T-helper 2 cell treated with Interferon-gamma antibody and Interleukin-4, amounts not matched to agents 5 μg/mL and 100 μg/mL, for 36 hours (primary cell): ENCODE measurements around the gene PPP2R3B.

ENCODE experiments used
- DNase-seq: peaks from one replicate; pipeline ENCODE4 v3.0.0; 2021; ENCODE audit warnings: low spot score
- H3K27ac Mint-ChIP-seq: one replicate; pipeline ENCODE4 v1.8.0; 2021; ENCODE audit warnings: mild to moderate bottlenecking, mixed read lengths
- H3K27me3 Mint-ChIP-seq: one replicate; pipeline ENCODE4 v1.8.0; 2021; ENCODE audit warnings: low read depth, mixed read lengths
- H3K36me3 Mint-ChIP-seq: one replicate; pipeline ENCODE4 v1.8.0; 2021; ENCODE audit warnings: low read depth, mixed read lengths
- H3K4me1 Mint-ChIP-seq: one replicate; pipeline ENCODE4 v1.8.0; 2021; ENCODE audit warnings: low read depth, mixed read lengths
- H3K4me3 Mint-ChIP-seq: one replicate; pipeline ENCODE4 v1.8.0; 2022; ENCODE audit warnings: mild to moderate bottlenecking, moderate library complexity, mixed read lengths
- H3K9me3 Mint-ChIP-seq: one replicate; pipeline ENCODE4 v1.8.0; 2021; ENCODE audit warnings: mixed read lengths

PPP2R3B gene

DNA sequence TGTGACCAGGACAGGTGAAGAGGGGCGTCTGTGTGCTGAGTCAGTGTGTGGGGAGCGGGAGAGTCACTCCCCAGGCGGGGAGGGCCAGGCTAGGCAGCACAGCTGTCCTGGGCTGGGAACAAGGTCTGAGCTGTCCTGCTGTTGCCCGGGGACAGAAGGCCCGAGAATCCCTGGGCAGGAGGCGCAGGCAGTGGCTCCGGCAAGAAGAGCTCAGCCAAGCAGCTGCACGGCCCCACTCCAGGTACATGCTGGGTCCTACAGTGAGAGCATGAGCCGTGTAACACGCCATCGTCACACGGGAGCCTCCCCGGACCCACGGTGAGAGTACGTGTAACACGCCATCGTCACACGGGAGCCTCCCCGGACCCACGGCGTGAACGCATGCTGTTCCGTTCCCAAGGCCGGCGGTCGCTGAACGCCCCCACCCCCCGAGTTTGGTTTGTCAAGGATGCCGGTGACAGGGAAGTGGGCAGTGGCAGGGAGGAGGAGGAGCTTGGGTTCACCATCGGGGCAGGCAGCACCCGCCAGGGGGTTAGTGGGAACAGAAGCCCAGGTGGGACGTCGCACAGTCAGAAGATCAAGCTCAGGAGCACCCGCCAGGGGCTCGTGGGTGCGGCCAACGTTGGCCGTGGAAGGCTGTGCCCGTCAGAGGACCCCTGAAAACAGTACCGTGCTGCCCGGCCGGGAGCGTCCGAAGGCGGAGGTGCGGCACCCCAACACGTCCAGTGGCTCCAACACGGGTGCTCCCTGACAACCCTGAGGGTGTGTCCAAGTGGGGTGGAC lies 15.6 kb downstream of the PPP2R3B start:
- Mint-ChIP-seq H3K4me3 (no peak overlapping the region), H3K27ac (no peak overlapping the region), H3K36me3 (peaks cover 3% of the 10 kb centered on the region), H3K27me3 (peaks cover 43% of the 10 kb centered on the region), H3K9me3 (no peaks in the 10 kb centered on the region), H3K4me1 (peaks cover 10% of the 10 kb centered on the region)
- no peak for DNase-seq

DNA sequence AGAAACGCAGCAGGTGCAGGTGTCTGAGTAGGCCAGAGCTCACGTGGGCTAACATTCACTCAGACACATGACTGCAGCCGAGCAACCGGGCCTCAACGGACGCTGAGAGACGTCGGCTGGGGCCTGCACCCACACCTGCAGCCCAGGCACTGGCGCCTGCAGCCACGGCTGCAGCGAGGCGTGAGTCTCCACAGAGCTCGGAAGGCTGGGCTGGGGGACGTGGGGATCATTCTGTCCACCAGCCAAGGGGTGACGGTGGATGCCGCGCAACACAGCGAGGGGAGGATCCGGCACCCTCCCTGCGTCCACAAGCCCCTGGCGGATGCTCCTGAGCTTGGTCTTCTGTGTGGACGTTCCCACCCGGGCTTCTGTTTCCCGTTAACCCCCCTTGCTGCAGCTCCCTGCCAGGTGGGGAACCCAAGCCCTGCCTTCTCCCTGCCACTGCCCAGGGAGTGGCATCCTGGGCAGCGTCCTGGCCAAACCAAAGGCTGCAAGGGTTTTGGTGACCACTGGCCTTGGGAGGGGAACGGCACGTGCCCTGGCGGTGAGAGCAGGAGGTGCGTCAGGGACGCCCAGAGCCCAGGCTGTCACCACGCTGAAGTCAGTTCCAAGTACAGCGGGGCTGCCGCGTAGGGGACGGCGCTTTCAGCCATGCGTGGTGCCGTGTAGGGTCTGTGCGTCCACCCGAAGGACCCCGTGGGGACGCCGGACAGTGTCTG lies 16.3 kb downstream of the PPP2R3B start:
- Mint-ChIP-seq H3K36me3 (peaks cover 3% of the 10 kb centered on the region), H3K27me3 (peaks cover 39% of the 10 kb centered on the region), H3K4me3 (no peak overlapping the region), H3K9me3 (no peaks in the 10 kb centered on the region), H3K27ac (no peak overlapping the region), H3K4me1 (peaks cover 10% of the 10 kb centered on the region)
- no peak for DNase-seq

DNA sequence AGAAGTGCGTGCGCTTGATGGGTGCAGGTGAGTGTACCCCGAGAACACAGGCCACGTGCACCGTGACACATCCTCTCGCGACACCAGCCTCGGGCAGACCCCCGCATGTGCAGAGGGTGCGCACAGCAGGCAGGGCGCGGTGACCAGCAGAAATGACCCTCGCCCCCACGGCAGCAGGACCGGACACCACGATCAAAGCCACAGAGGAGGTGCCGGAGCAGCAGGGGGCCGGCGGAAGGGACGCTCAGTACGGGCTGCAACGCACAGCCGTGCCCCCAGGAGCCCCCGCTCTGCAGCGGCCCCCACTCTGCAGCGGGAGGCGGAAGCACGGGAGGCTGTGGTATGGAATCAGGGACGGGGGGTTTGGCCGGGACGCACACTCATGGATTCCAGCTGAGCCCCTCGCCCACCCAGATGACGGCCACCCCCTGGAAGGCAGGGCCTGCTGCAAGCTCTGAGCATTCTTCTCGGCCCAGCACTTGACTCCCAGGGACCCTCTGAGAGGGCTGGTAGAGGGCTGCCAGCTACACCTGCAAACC lies 17.1 kb downstream of the PPP2R3B start:
- DNase-seq = no peak
- H3K27ac Mint-ChIP-seq = no peak overlapping the region

DNA sequence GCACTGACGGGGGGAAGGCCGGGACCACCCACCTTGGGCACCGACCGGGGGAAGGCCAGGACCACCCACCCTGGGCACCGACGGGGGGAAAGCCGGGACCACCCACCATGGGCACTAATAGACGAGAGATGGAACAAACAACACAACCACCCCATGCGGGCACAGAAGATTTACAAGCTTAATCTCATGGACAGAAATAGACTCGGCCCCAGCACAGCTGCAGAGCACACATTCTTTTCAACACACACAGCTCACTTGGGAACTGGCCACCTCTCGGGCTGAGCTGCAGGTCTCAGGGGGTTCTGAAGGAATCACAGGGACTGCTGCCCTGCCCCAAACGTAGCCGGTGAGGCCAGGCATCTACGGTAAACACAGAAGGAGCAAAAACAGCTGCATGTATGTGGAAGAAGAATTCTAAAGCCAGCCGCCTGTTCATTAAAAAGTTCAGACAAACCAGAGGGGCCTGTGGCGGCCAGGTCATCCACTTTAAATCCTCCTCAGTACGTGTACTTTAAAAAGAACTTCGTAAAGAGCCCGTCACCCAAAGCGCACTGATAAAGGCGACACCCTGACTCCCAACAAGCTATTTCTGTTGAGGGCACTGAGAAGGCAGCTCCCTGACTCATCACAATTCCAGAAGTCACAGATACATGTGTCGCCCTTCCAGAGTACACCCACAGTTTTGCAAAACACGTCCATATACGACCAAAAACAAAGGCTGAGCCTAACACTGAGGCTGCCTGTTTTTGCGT lies 17.7 kb downstream of the PPP2R3B start:
- DNase-seq = no peak
- H3K36me3 Mint-ChIP-seq = peaks cover 3% of the 10 kb centered on the region
- peaks cover 26% of the 10 kb centered on the region for H3K27me3 Mint-ChIP-seq
- H3K4me3 Mint-ChIP-seq = no peak overlapping the region
- H3K4me1 Mint-ChIP-seq = peaks cover 5% of the 10 kb centered on the region
- H3K27ac Mint-ChIP-seq = no peak overlapping the region
- no peaks in the 10 kb centered on the region for H3K9me3 Mint-ChIP-seq

More for the DNA sequence above, 17.1 kb downstream of the PPP2R3B start:
- H3K27me3 Mint-ChIP-seq = peaks cover 31% of the 10 kb centered on the region
- H3K4me1 Mint-ChIP-seq = peaks cover 6% of the 10 kb centered on the region
- H3K9me3 Mint-ChIP-seq = no peaks in the 10 kb centered on the region
- H3K4me3 Mint-ChIP-seq = no peak overlapping the region
- peaks cover 3% of the 10 kb centered on the region for H3K36me3 Mint-ChIP-seq

DNA sequence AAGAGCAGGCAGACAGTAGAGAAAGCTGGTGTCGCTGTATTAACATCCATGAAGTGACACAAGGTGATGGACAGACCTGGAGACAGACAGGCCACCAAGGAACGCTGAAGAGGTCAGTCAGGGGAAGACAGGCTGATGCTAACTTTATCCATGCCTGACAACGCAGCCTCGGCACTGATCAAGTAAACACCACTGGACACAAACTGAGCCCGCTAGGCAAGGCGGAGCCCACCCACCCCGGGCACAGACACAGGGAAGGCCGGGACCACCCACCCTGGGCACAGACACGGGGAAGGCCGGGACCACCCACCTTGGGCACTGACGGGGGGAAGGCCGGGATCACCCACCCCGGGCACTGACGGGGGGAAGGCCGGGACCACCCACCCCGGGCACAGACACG lies 18.8 kb downstream of the PPP2R3B start:
- Mint-ChIP-seq H3K27ac (no peak overlapping the region), H3K4me3 (no peak overlapping the region), H3K36me3 (peaks cover 10% of the 10 kb centered on the region), H3K27me3 (peaks cover 21% of the 10 kb centered on the region), H3K4me1 (peaks cover 5% of the 10 kb centered on the region), H3K9me3 (peaks cover 8% of the 10 kb centered on the region)
- DNase-seq = no peak

DNA sequence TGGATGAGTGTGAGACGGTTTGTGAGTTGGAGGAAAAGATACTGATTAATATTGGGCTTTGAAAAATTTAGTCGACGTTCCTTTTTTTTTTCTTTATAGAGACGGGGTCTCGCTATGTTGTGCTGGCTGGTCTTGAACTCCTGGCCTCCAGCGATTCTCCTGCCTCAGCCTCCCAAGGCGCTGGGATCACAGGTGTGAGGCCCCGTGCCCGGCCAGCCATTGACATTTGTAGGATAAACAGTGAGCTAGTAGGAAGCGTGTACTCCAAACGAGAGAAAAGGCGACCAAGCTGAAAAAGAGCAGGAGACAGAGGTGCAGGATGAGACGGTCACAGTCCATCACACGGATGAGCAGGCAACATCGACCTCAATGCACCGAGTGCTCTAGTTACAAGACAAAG lies 19.4 kb downstream of the PPP2R3B start:
- peaks cover 14% of the 10 kb centered on the region for H3K36me3 Mint-ChIP-seq
- DNase-seq = no peak
- H3K27me3 Mint-ChIP-seq = peaks cover 17% of the 10 kb centered on the region
- no peak overlapping the region for H3K4me3 Mint-ChIP-seq
- H3K27ac Mint-ChIP-seq = no peak overlapping the region
- H3K4me1 Mint-ChIP-seq = peaks cover 4% of the 10 kb centered on the region
- H3K9me3 Mint-ChIP-seq = peaks cover 9% of the 10 kb centered on the region

DNA sequence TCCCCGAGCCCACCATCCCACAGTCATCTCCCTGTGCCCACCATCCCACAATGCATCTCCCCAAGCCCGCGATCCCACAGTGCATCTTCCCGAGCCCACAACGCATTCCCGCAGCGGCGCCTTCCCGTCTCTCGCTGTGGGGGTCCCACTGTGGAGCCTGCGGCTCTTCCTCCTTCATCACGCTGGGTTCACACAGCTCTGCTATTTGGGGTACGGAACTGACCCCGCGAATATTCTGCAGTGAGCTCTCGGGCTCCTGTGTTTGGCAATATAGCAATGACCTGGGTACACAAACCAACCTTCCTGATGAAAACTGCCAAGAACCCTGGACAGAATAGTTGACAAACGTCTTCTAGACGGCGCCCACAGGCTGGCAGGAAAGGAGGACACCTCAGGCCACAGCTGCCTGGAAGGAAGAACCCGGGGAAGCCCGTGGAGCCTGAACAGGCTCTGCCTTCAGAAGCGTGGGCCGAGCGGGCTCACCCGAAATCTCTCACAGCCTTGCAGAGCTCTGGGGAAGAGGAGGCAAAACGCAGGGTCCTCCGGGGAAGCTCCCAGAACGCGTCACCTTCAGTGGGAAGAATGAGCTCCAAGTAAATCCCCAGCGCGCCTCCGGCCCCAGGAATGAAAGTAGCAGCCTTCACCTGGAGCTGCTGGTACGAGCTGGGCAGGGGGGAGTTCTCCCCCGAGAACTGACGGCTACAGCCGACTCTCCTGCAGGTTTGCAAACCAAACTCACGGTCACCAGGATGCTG lies 22.9 kb downstream of the PPP2R3B start:
- H3K36me3 Mint-ChIP-seq = peaks cover 38% of the 10 kb centered on the region
- H3K4me3 Mint-ChIP-seq = no peak overlapping the region
- H3K9me3 Mint-ChIP-seq = peaks cover 24% of the 10 kb centered on the region
- H3K27me3 Mint-ChIP-seq = no peaks in the 10 kb centered on the region
- no peak overlapping the region for H3K27ac Mint-ChIP-seq
- H3K4me1 Mint-ChIP-seq = no peaks in the 10 kb centered on the region
- DNase-seq = no peak

DNA sequence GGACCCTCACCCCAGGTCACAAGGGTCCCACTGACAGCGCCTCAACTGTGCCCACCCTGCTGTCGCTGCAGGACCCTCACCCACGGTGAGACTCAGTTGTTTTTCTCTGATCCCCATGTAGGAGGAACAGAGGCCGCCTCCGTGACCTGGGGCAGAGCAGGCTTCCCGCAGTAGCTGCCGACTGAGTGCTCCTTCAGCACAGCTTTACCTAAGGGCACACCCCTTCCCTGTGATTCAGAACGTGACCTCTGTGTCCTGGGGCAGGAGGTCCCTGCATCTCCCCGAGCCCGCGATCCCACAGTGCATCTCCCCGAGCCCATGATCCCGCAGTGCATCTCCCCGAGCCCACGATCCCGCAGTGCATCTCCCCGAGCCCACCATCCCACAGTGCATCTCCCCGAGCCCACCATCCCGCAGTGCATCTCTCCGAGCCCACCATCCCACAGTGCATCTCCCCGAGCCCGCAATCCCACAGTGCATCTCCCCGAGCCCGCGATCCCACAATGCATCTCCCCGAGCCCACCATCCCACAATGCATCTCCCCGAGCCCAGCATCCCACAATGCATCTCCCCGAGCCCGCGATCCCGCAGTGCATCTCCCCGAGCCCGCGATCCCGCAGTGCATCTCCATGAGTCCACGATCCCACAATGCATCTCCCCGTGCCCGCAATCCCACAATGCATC lies 23.6 kb downstream of the PPP2R3B start:
- Mint-ChIP-seq H3K36me3 (peaks cover 43% of the 10 kb centered on the region), H3K4me1 (no peaks in the 10 kb centered on the region), H3K9me3 (peaks cover 24% of the 10 kb centered on the region), H3K27me3 (no peaks in the 10 kb centered on the region), H3K27ac (no peak overlapping the region), H3K4me3 (no peak overlapping the region)
- DNase-seq = no peak

DNA sequence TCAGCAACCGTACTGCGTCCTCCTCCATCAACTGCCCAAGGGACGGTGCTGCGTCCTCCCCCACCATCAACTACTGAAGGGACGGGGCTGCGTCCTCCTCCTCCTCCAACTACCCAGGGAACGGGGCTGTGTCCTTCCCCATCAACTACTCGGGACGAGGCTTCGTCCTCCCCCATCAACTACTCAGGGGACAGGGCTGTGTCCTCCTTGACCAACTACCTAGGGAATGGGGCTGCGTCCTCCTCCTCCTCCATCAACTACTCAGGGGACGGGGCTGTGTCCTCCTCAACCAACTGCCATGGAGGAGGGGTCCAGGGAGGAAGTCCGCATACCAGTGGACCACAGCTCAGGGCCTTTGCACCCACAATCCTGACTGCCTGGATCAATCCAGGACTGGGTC lies 24.4 kb downstream of the PPP2R3B start:
- Mint-ChIP-seq H3K36me3 (peaks cover 50% of the 10 kb centered on the region), H3K4me1 (peaks cover 6% of the 10 kb centered on the region), H3K4me3 (no peak overlapping the region), H3K9me3 (peaks cover 30% of the 10 kb centered on the region), H3K27me3 (no peaks in the 10 kb centered on the region), H3K27ac (no peak overlapping the region)
- no peak for DNase-seq

DNA sequence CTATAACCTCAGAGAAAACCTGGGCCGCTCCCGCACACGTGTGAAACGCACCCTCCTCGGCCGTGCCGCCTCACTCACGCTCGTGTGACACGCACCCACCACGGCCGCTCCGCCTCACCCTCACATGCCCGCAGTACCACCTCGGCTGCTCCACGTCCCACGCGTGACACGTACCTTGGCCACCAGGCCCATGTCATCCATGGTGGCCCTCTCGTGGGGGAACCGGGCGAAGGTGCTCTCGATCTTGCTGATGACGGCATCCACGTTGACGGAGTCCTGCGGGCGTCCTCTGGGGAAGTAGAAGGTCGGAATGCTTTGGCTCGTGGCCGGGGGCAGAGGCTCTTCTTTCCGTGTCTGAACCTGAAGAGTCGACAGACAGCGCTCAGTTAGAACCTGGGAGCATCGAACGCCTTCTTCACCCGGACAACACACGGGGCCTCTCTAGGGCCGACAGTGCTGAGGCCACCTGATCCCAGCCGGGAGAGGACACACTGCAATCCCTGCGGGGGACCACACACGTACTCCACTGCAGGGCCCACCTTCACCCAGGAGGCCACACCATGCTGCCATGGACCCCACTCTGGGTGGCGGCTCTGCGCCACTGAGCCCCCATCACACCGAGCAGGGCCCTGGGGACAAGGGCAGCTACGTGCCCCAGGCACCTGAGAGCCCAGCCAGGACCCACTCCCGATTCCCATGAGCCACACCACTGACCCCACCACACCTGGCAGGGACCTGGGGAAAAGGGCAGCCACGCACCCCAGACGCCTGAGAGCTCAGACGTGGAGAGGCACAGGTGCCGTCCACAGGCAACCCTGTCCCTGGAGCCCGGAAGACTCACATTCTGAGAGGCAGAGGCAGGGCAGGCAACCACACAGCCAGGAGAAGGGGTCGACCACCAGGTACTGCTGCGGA lies 25.2 kb downstream of the PPP2R3B start:
- DNase-seq = no peak
- H3K36me3 Mint-ChIP-seq = peaks cover 59% of the 10 kb centered on the region
- H3K9me3 Mint-ChIP-seq = peaks cover 33% of the 10 kb centered on the region
- peaks cover 14% of the 10 kb centered on the region for H3K4me1 Mint-ChIP-seq
- H3K27ac Mint-ChIP-seq = no peak overlapping the region
- no peak overlapping the region for H3K4me3 Mint-ChIP-seq
- no peaks in the 10 kb centered on the region for H3K27me3 Mint-ChIP-seq

DNA sequence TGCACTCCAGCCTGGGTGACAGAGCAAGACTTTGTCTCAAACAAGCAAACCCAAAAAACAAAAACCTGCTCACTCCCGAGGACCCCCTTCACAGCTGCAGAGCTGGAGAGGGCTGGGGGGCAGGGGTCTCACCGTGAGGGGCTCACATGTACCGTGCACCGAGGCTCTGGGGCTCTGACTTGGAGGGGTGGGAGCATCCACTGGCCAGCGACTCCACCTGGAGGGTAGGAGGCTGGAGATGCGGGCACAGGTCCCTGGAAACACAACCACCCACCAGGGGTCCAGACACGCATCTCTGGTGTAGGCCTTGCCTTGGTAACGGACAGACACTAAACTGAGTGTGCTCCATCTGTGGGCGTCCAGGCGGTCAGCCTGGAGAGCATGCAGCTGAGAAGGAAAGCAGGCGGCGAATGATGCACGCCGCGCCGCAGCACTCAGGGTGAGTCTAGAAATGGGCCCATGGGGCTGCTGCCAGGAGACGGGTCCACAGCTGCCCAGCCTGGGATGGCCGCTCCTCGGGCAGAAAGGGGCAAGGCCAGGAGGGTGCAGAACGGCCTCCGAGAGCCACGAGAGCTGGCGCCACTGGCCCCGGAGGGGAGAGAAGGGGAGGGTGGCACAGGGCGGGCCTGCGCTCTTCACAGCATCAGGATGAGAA lies 26.1 kb downstream of the PPP2R3B start:
- no peaks in the 10 kb centered on the region for H3K27me3 Mint-ChIP-seq
- no peak for DNase-seq
- H3K9me3 Mint-ChIP-seq = peaks cover 33% of the 10 kb centered on the region
- H3K4me1 Mint-ChIP-seq = peaks cover 16% of the 10 kb centered on the region
- no peak overlapping the region for H3K4me3 Mint-ChIP-seq
- H3K27ac Mint-ChIP-seq = no peak overlapping the region
- peaks cover 63% of the 10 kb centered on the region for H3K36me3 Mint-ChIP-seq

DNA sequence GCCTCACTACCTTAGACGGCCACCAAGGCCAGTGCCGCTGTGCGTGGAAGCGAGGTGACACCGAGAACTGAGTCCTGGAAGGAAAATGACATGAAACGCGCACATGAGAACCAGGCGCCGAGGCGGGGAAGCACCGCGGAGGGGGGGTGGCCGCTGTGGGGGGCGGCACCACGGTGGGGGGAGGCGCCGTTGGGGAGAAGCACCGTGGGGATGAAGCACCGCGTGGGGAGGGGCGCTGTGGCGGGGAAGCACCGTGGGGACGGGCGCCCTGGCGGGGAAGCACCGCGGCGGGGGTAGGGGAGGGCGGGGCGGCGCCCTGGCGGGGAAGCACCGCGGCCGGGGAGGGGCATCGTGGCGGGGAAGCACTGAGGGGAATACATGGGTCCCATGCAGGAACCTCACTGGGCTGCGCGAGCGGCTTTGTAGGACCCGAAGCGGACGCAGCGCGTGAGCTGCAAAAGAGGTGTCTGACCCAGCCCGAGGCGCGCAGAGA lies 28.0 kb downstream of the PPP2R3B start:
- Mint-ChIP-seq H3K27me3 (no peaks in the 10 kb centered on the region), H3K27ac (no peak overlapping the region), H3K4me3 (no peak overlapping the region)

More for the DNA sequence above, 28.0 kb downstream of the PPP2R3B start:
- no peak for DNase-seq
- Mint-ChIP-seq H3K4me1 (peaks cover 17% of the 10 kb centered on the region), H3K9me3 (peaks cover 32% of the 10 kb centered on the region), H3K36me3 (peaks cover 65% of the 10 kb centered on the region)
